ENCODE data around the gene COL19A1. TPM values are rescaled to one million over a fixed set of nuclear protein-coding genes. Genes with fewer than 3 reads are reported as not detected.

Gene COL19A1
- polyA plus RNA-seq, 1 donor (not counting 4 experiments of a cell fraction or from before 2014, with no cell fraction given), result not detected

DNA sequence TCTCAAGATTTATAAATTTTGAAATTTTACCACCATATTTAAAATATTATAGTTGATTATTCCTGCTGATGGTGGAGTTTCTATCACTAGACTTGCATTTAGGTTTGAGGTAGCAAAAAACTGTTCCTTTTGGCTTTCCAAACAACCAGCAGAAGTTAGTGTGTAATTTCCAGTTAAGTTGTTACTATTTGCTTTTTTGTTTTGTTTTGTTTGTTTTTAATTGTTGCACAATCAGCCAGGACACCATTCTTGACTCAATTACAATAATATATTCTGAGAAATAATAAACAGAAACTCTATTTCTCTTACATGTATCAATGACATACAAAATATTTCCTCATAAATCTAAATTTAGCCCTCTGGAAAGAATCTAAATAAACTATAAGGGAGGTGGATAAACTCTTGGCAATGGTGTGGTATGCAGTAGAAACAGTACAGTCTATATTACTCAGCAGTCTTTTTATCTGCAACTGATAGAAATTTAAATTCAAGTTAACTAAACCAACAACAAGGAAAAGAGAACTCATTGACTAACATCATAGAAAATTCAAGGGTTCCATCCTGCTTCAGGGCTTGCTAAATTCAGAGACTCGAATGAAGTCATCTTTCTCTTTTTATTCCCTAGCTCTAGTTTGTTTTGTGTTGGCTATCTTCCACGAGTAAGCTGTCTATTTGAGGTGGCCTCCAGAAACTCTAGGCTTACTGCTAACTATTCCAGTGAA is 19.4 kb upstream of the COL19A1 start:
- Histone ChIP-seq H3K27me3 (ENCODE audit: control insufficient read depth, extremely low read depth, insufficient read depth, low read length) (peaks cover under 1% of the 10 kb centered on the region), H3K9ac (ENCODE audit: control insufficient read depth, extremely low read depth, insufficient read depth, low read length) (no peak overlapping the region), H3K9me3 (ENCODE audit: control insufficient read depth, low read depth, low read length) (no peaks in the 10 kb centered on the region), H3K79me2 (ENCODE audit: control insufficient read depth, insufficient read depth, low read length) (no peaks in the 10 kb centered on the region), H3K4me1 (ENCODE audit: control insufficient read depth, extremely low read depth, insufficient read depth, low read length) (no peaks in the 10 kb centered on the region), H2AFZ (ENCODE audit: control insufficient read depth, low read length) (no peak overlapping the region), H3K4me2 (ENCODE audit: control insufficient read depth, extremely low read depth, insufficient read depth, low read depth, low read length) (no peak overlapping the region), H3K4me3 (ENCODE audit: control insufficient read depth in 2 of 3, extremely low read depth in 1 of 3, insufficient read depth in 2 of 3, low read depth in 1 of 3, low read length in 3 of 3) (no peak overlapping the region), H4K20me1 (ENCODE audit: control insufficient read depth, extremely low read depth, insufficient read depth, low read length) (no peaks in the 10 kb centered on the region), H3K36me3 (ENCODE audit: control insufficient read depth in 2 of 2, extremely low read depth in 1 of 2, insufficient read depth in 2 of 2, low read length in 2 of 2) (no peaks in the 10 kb centered on the region), H3K27ac (ENCODE audit: control insufficient read depth, insufficient read depth, low read length) (no peak overlapping the region), H3K9me1 (ENCODE audit: control insufficient read depth, extremely low read depth, insufficient read depth, low read length) (no peaks in the 10 kb centered on the region)
- dilution Hi-C loops (cut with MboI; ENCODE audit: extremely low pct_ligation_motif_present, low sequenced_read_pairs), result no loop called here
- TF ChIP-seq, protein P1, sequence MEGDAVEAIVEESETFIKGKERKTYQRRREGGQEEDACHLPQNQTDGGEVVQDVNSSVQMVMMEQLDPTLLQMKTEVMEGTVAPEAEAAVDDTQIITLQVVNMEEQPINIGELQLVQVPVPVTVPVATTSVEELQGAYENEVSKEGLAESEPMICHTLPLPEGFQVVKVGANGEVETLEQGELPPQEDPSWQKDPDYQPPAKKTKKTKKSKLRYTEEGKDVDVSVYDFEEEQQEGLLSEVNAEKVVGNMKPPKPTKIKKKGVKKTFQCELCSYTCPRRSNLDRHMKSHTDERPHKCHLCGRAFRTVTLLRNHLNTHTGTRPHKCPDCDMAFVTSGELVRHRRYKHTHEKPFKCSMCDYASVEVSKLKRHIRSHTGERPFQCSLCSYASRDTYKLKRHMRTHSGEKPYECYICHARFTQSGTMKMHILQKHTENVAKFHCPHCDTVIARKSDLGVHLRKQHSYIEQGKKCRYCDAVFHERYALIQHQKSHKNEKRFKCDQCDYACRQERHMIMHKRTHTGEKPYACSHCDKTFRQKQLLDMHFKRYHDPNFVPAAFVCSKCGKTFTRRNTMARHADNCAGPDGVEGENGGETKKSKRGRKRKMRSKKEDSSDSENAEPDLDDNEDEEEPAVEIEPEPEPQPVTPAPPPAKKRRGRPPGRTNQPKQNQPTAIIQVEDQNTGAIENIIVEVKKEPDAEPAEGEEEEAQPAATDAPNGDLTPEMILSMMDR (optimal IDR thresholded peaks at IDR 0.05 in 1 of 3, IDR thresholded peaks at IDR 0.05 in 1 of 3, conservative IDR thresholded peaks at IDR 0.05 in 1 of 3; ENCODE audit: extremely low read depth in 1 of 3, insufficient read depth in 2 of 3, low read length in 3 of 3), result no peak
- no peak for TF ChIP-seq EZH2 (IDR thresholded peaks at IDR 0.05; ENCODE audit: low read length)
- FAIRE-seq (no peak), DNase-seq (ENCODE audit: low read depth, low spot score) (no peak)

DNA sequence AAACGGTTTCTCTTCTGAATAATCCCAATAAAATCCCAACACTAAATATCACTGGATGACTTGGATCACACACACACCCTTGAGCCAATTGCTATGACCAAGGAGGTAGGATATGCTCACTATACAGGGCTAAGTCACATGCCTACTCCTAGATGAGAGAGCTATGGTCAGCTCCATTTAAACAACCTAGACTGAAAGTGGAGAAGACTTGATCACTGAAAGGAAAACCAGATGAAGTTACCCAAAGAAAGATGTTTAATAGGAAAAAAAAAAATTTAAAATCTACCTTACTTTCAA is 18.9 kb upstream of the COL19A1 start:
- DNase-seq (ENCODE audit: low read depth, low spot score) (no peak), FAIRE-seq (no peak)
- Histone ChIP-seq H3K27ac (ENCODE audit: control insufficient read depth, insufficient read depth, low read length) (no peak overlapping the region), H3K9me1 (ENCODE audit: control insufficient read depth, extremely low read depth, insufficient read depth, low read length) (no peaks in the 10 kb centered on the region), H3K4me2 (ENCODE audit: control insufficient read depth, extremely low read depth, insufficient read depth, low read depth, low read length) (no peak overlapping the region), H3K27me3 (ENCODE audit: control insufficient read depth, extremely low read depth, insufficient read depth, low read length) (no peaks in the 10 kb centered on the region), H3K36me3 (ENCODE audit: control insufficient read depth in 2 of 2, extremely low read depth in 1 of 2, insufficient read depth in 2 of 2, low read length in 2 of 2) (no peaks in the 10 kb centered on the region), H4K20me1 (ENCODE audit: control insufficient read depth, extremely low read depth, insufficient read depth, low read length) (no peaks in the 10 kb centered on the region), H3K9ac (ENCODE audit: control insufficient read depth, extremely low read depth, insufficient read depth, low read length) (no peak overlapping the region), H3K4me1 (ENCODE audit: control insufficient read depth, extremely low read depth, insufficient read depth, low read length) (no peaks in the 10 kb centered on the region), H3K9me3 (ENCODE audit: control insufficient read depth, low read depth, low read length) (no peaks in the 10 kb centered on the region), H3K79me2 (ENCODE audit: control insufficient read depth, insufficient read depth, low read length) (no peaks in the 10 kb centered on the region), H2AFZ (ENCODE audit: control insufficient read depth, low read length) (no peak overlapping the region), H3K4me3 (ENCODE audit: control insufficient read depth in 2 of 3, extremely low read depth in 1 of 3, insufficient read depth in 2 of 3, low read depth in 1 of 3, low read length in 3 of 3) (no peak overlapping the region)
- dilution Hi-C loops (cut with MboI; ENCODE audit: extremely low pct_ligation_motif_present, low sequenced_read_pairs), result no loop called here
- TF ChIP-seq EZH2 (IDR thresholded peaks at IDR 0.05; ENCODE audit: low read length), result no peak
- TF ChIP-seq, protein P1 (optimal IDR thresholded peaks at IDR 0.05 in 1 of 3, IDR thresholded peaks at IDR 0.05 in 1 of 3, conservative IDR thresholded peaks at IDR 0.05 in 1 of 3; ENCODE audit: extremely low read depth in 1 of 3, insufficient read depth in 2 of 3, low read length in 3 of 3), result no peak

Data from keratinocyte (primary cell).